Osteocyte (in vitro differentiated cells): ENCODE data around the gene SOHLH1. TPM values are rescaled to one million over a fixed set of nuclear protein-coding genes. Genes with fewer than 3 reads are reported as not detected.

Experiments
- DNase-seq: peaks from one replicate; pipeline ENCODE4 v3.0.0; 2021; ENCODE audit warnings: mixed read lengths; ENCODE audit not compliant: unreplicated experiment; ENCODE audit errors: extremely low spot score
- H3K27ac Mint-ChIP-seq: one replicate; pipeline ENCODE4 v1.8.0; 2021; ENCODE audit warnings: mild to moderate bottlenecking, mixed read lengths; ENCODE audit not compliant: unreplicated experiment
- H3K27me3 Mint-ChIP-seq: one replicate; pipeline ENCODE4 v1.8.0; 2021; ENCODE audit warnings: mixed read lengths; ENCODE audit not compliant: unreplicated experiment
- H3K36me3 Mint-ChIP-seq: one replicate; pipeline ENCODE4 v1.8.0; 2021; ENCODE audit warnings: mixed read lengths; ENCODE audit not compliant: unreplicated experiment
- H3K4me1 Mint-ChIP-seq: one replicate; pipeline ENCODE4 v1.8.0; 2021; ENCODE audit warnings: mixed read lengths; ENCODE audit not compliant: unreplicated experiment
- H3K4me3 Mint-ChIP-seq: one replicate; pipeline ENCODE4 v1.8.0; 2021; ENCODE audit warnings: mild to moderate bottlenecking, moderate library complexity, mixed read lengths; ENCODE audit not compliant: unreplicated experiment
- H3K9me3 Mint-ChIP-seq: one replicate; pipeline ENCODE4 v1.8.0; 2021; ENCODE audit warnings: mixed read lengths; ENCODE audit not compliant: unreplicated experiment
- CTCF ChIP-seq: fragments of 200-600 bp; sonication (generic); IDR thresholded peaks from 2 replicates; pipeline ENCODE4 v1.5.0; 2021; ENCODE audit warnings: antibody characterized with exemption, mild to moderate bottlenecking, moderate library complexity
- total RNA-seq: library from RNA; stranded (reverse); gene quantifications from 2 replicates; pipeline ENCODE4 v1.2.1, GENCODE V29; 2021

SOHLH1 gene
- total RNA-seq, 1 donor from 2014 or later: not detected

GRCh38 chr9:135648494-135649410, 50.5 kb downstream of the SOHLH1 start:
- H3K27me3 Mint-ChIP-seq: no peaks in the 10 kb centered on the region
- H3K9me3 Mint-ChIP-seq: peaks cover 51% of the 10 kb centered on the region
- H3K4me3 Mint-ChIP-seq: no peak overlapping the region
- H3K4me1 Mint-ChIP-seq: no peaks in the 10 kb centered on the region
- no peak for TF ChIP-seq CTCF
- H3K27ac Mint-ChIP-seq: no peak overlapping the region
- no peaks in the 10 kb centered on the region for H3K36me3 Mint-ChIP-seq
- DNase-seq: peak; percentile 36

- DNase-seq: no peak
- TF ChIP-seq CTCF: no peak
- no peak overlapping the region for H3K27ac Mint-ChIP-seq
- H3K9me3 Mint-ChIP-seq: peaks cover 50% of the 10 kb centered on the region
- no peaks in the 10 kb centered on the region for H3K4me1 Mint-ChIP-seq
- H3K36me3 Mint-ChIP-seq: no peaks in the 10 kb centered on the region
- H3K27me3 Mint-ChIP-seq: no peaks in the 10 kb centered on the region
- H3K4me3 Mint-ChIP-seq: no peak overlapping the region
These were observed 51.4 kb downstream of the SOHLH1 start for GRCh38 chr9:135647884-135648283.

GRCh38 chr9:135644631-135645218, 54.6 kb downstream of the SOHLH1 start:
- Mint-ChIP-seq H3K4me1 (peaks cover 2% of the 10 kb centered on the region), H3K27ac (no peak overlapping the region), H3K36me3 (no peaks in the 10 kb centered on the region), H3K27me3 (no peaks in the 10 kb centered on the region), H3K9me3 (peaks cover 46% of the 10 kb centered on the region), H3K4me3 (no peak overlapping the region)
- no peak for TF ChIP-seq CTCF
- DNase-seq: peak; percentile 49

Other genes starting within 250 kb of the SOHLH1 start
- 19.5 and 21.1 TPM in 2 replicates for gene PPP1R26, start 219.7 kb downstream of the SOHLH1 start, total RNA-seq
- 33.4 and 35.6 TPM in 2 replicates for gene MRPS2, start 198.8 kb downstream of the SOHLH1 start, total RNA-seq
- not detected in 2 replicates for gene LCN1, start 178.0 kb downstream of the SOHLH1 start, total RNA-seq
- not detected in 2 replicates for gene OBP2A, start 153.4 kb downstream of the SOHLH1 start, total RNA-seq
- not detected in 2 replicates for gene PAEP, start 137.7 kb downstream of the SOHLH1 start, total RNA-seq
- not detected in 2 replicates for gene GLT6D1, start 59.9 kb downstream of the SOHLH1 start, total RNA-seq
- not detected in 2 replicates for gene LCN9, start 36.2 kb downstream of the SOHLH1 start, total RNA-seq
- gene KCNT1, start 2.7 kb upstream of the SOHLH1 start, total RNA-seq: not detected in 2 replicates
- gene CAMSAP1, start 208.1 kb upstream of the SOHLH1 start, total RNA-seq: 34.4 and 37.1 TPM in 2 replicates